IMR-90 (cell line): ENCODE data around the gene SVEP1. TPM values are rescaled to one million over a fixed set of nuclear protein-coding genes. Genes with fewer than 3 reads are reported as not detected.

ENCODE experiments used
- ATAC-seq: fragments of 200-7000 bp; cut with Tn5 transposase; 2 replicates; pipeline ENCODE4 v1.9.1; 2020; ENCODE audit warnings: low read depth, mild to moderate bottlenecking, moderate library complexity
- BruUV-seq: library from RNA; stranded (reverse); fragments of 400-500 nt; replicated peaks from 2 replicates; lab custom pipeline; 2021; lab: Mats Ljungman, UMichigan
- CTCF ChIA-PET: fragments of 300-600 bp; formaldehyde crosslinking; extraction: SDS; loops from one replicate; lab custom pipeline; 2021; ENCODE audit warnings: antibody characterized with exemption; lab: Yijun Ruan, JAX
- POLR2A ChIA-PET: fragments of 300-600 bp; sonication (Branson Sonifier 250); formaldehyde crosslinking; loops from one replicate; lab custom pipeline; 2022; ENCODE audit warnings: antibody characterized with exemption; ENCODE audit not compliant: unreplicated experiment; lab: Charles Lee
- DNase-seq: peaks from one replicate; pipeline ENCODE4 v3.0.0; 2013
- H2AFZ ChIP-seq: replicated peaks from 2 replicates; pipeline ENCODE3; 2013; ENCODE audit warnings: low read length, mild to moderate bottlenecking; ENCODE audit not compliant: poor library complexity
- H2AK5ac ChIP-seq: 2 replicates; pipeline ENCODE4 v1.6.1; 2013; ENCODE audit warnings: low read depth, low read length, inconsistent platforms
- H2AK9ac ChIP-seq: replicated peaks from 2 replicates; pipeline ENCODE3; 2013; ENCODE audit warnings: mild to moderate bottlenecking, low read depth, low read length, moderate library complexity; ENCODE audit not compliant: poor library complexity
- H2BK120ac ChIP-seq: 2 replicates; pipeline ENCODE4 v1.6.1; 2013; ENCODE audit warnings: low read depth, low read length, inconsistent platforms
- H2BK15ac ChIP-seq: 3 replicates; pipeline ENCODE4 v1.6.1; 2013; ENCODE audit warnings: low read depth, low read length, inconsistent platforms
- H2BK20ac ChIP-seq: 2 replicates; pipeline ENCODE4 v1.6.1; 2013; ENCODE audit warnings: low read depth, mild to moderate bottlenecking, inconsistent platforms, low read length, moderate library complexity
- H2BK5ac ChIP-seq: 2 replicates; pipeline ENCODE4 v1.6.1; 2013; ENCODE audit warnings: mild to moderate bottlenecking, low read depth, low read length, inconsistent platforms; ENCODE audit not compliant: poor library complexity, severe bottlenecking
- H3K14ac ChIP-seq: replicated peaks from 2 replicates; pipeline ENCODE4 v1.6.1; 2013; ENCODE audit warnings: low read depth, low read length, inconsistent platforms
- H3K18ac ChIP-seq: 2 replicates; pipeline ENCODE4 v1.6.1; 2013; ENCODE audit warnings: low read depth, low read length, control low read depth
- H3K23ac ChIP-seq: 2 replicates; pipeline ENCODE4 v1.6.1; 2013; ENCODE audit warnings: low read depth, low read length, inconsistent platforms
- H3K27ac ChIP-seq: 2 replicates; pipeline ENCODE4 v1.5.1; 2013; ENCODE audit warnings: mild to moderate bottlenecking, control low read depth, low read length; ENCODE audit not compliant: insufficient read depth
- H3K27me3 ChIP-seq: 2 replicates; pipeline ENCODE4 v1.6.1; 2013; ENCODE audit warnings: low read length; ENCODE audit not compliant: control insufficient read depth, insufficient read depth
- H3K36me3 ChIP-seq: 2 replicates; pipeline ENCODE4 v1.6.1; 2013; ENCODE audit warnings: low read length, mixed read lengths; ENCODE audit not compliant: control insufficient read depth, insufficient read depth
- H3K4ac ChIP-seq: 2 replicates; pipeline ENCODE4 v1.6.1; 2013; ENCODE audit warnings: low read depth, low read length, inconsistent platforms
- H3K4me1 ChIP-seq: 2 replicates; pipeline ENCODE4 v1.6.1; 2013; ENCODE audit warnings: low read length, mixed read lengths; ENCODE audit not compliant: control insufficient read depth, insufficient read depth
- H3K4me2 ChIP-seq: 2 replicates; pipeline ENCODE4 v1.6.1; 2013; ENCODE audit warnings: low read depth, mild to moderate bottlenecking, control low read depth, low read length, moderate library complexity
- H3K4me3 ChIP-seq: 2 replicates; pipeline ENCODE4 v1.5.1; 2013; ENCODE audit warnings: low read depth, mild to moderate bottlenecking, control low read depth, low read length, moderate library complexity; ENCODE audit not compliant: insufficient read depth
- H3K56ac ChIP-seq: 2 replicates; pipeline ENCODE4 v1.6.1; 2013; ENCODE audit warnings: low read length, inconsistent platforms; ENCODE audit not compliant: insufficient read depth; ENCODE audit errors: extremely low read depth
- H3K79me1 ChIP-seq, 2 experiments: 2 replicates each; pipeline ENCODE4 v1.6.1; 2013; ENCODE audit warnings: low read length in 2 of 2, inconsistent platforms in 1 of 2, low read depth in 1 of 2
- H3K9ac ChIP-seq: 2 replicates; pipeline ENCODE4 v1.6.1; 2013; ENCODE audit warnings: low read depth, low read length, control low read depth
- H3K9me1 ChIP-seq: 2 replicates; pipeline ENCODE4 v1.6.1; 2013; ENCODE audit warnings: low read length, inconsistent platforms; ENCODE audit not compliant: insufficient read depth
- H3K9me3 ChIP-seq: 2 replicates; pipeline ENCODE4 v1.6.1; 2013; ENCODE audit warnings: low read length; ENCODE audit not compliant: control insufficient read depth, insufficient read depth
- H4K20me1 ChIP-seq: 2 replicates; pipeline ENCODE4 v1.6.1; 2013; ENCODE audit warnings: low read length, inconsistent platforms; ENCODE audit not compliant: insufficient read depth
- H4K5ac ChIP-seq: 2 replicates; pipeline ENCODE4 v1.6.1; 2013; ENCODE audit warnings: mild to moderate bottlenecking, low read depth, low read length, control low read depth
- H4K8ac ChIP-seq, 2 experiments: 2 replicates each; pipeline ENCODE4 v1.6.1; 2013; ENCODE audit warnings: low read depth in 2 of 2, low read length in 2 of 2, control low read depth in 1 of 2, inconsistent platforms in 1 of 2
- H4K91ac ChIP-seq: 2 replicates; pipeline ENCODE4 v1.6.1; 2013; ENCODE audit warnings: low read depth, low read length, inconsistent platforms; ENCODE audit not compliant: insufficient read depth
- CEBPB ChIP-seq: IDR thresholded peaks from 2 replicates; pipeline ENCODE4 v1.6.1; 2012; ENCODE audit warnings: low read depth, low read length, improper control_type of control experiment
- CHD1 ChIP-seq: IDR thresholded peaks from 2 replicates; pipeline ENCODE4 v1.6.1; 2012; ENCODE audit warnings: low read depth, low read length, improper control_type of control experiment
- MXI1 ChIP-seq: IDR thresholded peaks from 2 replicates; pipeline ENCODE4 v1.6.1; 2012; ENCODE audit warnings: low read depth, mild to moderate bottlenecking, low read length, moderate library complexity, borderline replicate concordance
- RCOR1 ChIP-seq: IDR thresholded peaks from 2 replicates; pipeline ENCODE4 v1.6.1; 2012; ENCODE audit warnings: mild to moderate bottlenecking, low read length, improper control_type of control experiment; ENCODE audit not compliant: insufficient replicate concordance
- dilution Hi-C: fragments of 300-500 bp; cut with HindIII; formaldehyde crosslinking; loops from one replicate; pipeline ENCODE4 v1.14.3; 2018; ENCODE audit warnings: low sequenced_read_pairs; ENCODE audit not compliant: unreplicated experiment
- in situ Hi-C: fragments of 300-500 bp; cut with MboI; formaldehyde crosslinking; loops from 3 replicates; pipeline ENCODE4 v1.14.3; 2019; ENCODE audit warnings: low sequenced_read_pairs, inconsistent platforms, mixed read lengths
- intact Hi-C: fragments of 100-400 bp; cut with micrococcal nuclease; formaldehyde crosslinking; loops from 2 replicates; pipeline ENCODE4 v1.10.0; 2022
- polyA plus RNA-seq, 3 experiments: library from polyadenylated mRNA; depleted of rRNA; stranded (reverse); fragments of >200 nt; gene quantifications; 2 replicates each; pipeline ENCODE4 v1.2.3, GENCODE V29; 2012; ENCODE audit warnings: low replicate concordance in 1 of 3
- total RNA-seq: library from RNA; depleted of rRNA; stranded (reverse); fragments of >200 nt; gene quantifications from 2 replicates; pipeline ENCODE4 v1.2.3, GENCODE V29; 2012
- TF ChIP-seq, protein P1 (sequence below): fragments of 150-350 bp; IDR thresholded peaks from 2 replicates; pipeline ENCODE4 v1.6.1; 2017; ENCODE audit warnings: mild to moderate bottlenecking, antibody characterized with exemption, low read length, low read depth

The SVEP1 gene
- total and polyA plus RNA-seq, 2 of the 4 experiments (the other 2 are of a cell fraction) = 4.8 to 16.7 TPM

DNA sequence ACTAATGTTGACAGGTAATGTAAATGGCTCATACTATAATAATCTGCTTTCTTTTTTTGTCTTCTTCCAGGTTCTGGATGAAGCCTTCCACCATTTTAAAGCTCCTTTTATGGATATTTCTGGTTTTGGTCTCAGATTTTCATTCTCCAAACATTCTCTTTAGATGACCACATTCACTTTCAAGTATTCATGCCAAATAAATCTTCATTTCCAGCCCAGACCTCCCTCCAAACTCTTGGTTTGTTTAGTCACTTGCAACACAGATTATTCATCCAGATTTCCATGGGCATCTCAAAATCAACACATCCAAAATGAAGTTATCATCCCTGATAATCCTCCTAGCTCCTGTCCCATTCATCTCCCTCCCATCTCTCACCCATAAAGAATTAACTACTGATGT, 40.3 kb upstream of the SVEP1 start:
- in situ Hi-C loops (loop anchor here (25.0 kb wide), 2 partner anchors 333 to 433 kb away; no protein-coding TSS in a partner anchor), intact Hi-C loops (loop anchor here (1.0 to 5.0 kb wide), 5 partner anchors 41 to 437 kb away; partner anchors contain the start of genes SVEP1 and TXN), dilution Hi-C loops (no loop called here)
- ATAC-seq (peak; percentile 66), DNase-seq (peak; percentile 76)
- CTCF ChIA-PET = interaction anchor here (0.6 to 0.9 kb wide), 3 partner anchors 67 to 349 kb away, joined by 3 read pairs; no protein-coding TSS in a partner anchor
- Histone ChIP-seq H3K56ac (no peak overlapping the region), H3K9me1 (no peaks in the 10 kb centered on the region; the same call in 1 of the 2 replicates), H3K36me3 (no peaks in the 10 kb centered on the region), H4K20me1 (no peaks in the 10 kb centered on the region), H2BK15ac (no peak overlapping the region), H2BK120ac (peak overlapping the region; percentile 30; the same call in 1 of the 2 replicates), H3K4ac (no peak overlapping the region), H4K91ac (no peak overlapping the region), H4K5ac (no peak overlapping the region; the same call in 1 of the 2 replicates), H3K9me3 (no peaks in the 10 kb centered on the region), H2AK5ac (no peak overlapping the region), H3K27ac (no peak overlapping the region), H3K9ac (no peak overlapping the region), H3K23ac (no peak overlapping the region), H3K4me2 (peak overlapping the region; percentile 46; the same call in 1 of the 2 replicates), H3K27me3 (no peaks in the 10 kb centered on the region), H2AFZ (no peak overlapping the region), H3K79me1 (no peaks in the 10 kb centered on the region), H2BK20ac (no peak overlapping the region), H2AK9ac (no peak overlapping the region), H2BK5ac (peak overlapping the region; percentile 88), H3K18ac (peak overlapping the region; percentile 91), H3K14ac (no peak overlapping the region), H4K8ac (peak overlapping the region; percentile 42 to 79; a peak in 1 of 4 replicates), H3K4me1 (peaks cover 2% of the 10 kb centered on the region; the same call in 1 of the 2 replicates), H3K4me3 (no peak overlapping the region)
- no peak for TF ChIP-seq MXI1
- 0 out of 2 replicates have a peak, but pooled peaks have one; percentile 21 for TF ChIP-seq CEBPB
- TF ChIP-seq, protein P1, sequence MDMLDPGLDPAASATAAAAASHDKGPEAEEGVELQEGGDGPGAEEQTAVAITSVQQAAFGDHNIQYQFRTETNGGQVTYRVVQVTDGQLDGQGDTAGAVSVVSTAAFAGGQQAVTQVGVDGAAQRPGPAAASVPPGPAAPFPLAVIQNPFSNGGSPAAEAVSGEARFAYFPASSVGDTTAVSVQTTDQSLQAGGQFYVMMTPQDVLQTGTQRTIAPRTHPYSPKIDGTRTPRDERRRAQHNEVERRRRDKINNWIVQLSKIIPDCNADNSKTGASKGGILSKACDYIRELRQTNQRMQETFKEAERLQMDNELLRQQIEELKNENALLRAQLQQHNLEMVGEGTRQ = no peak
- TF ChIP-seq RCOR1 = no peak
- TF ChIP-seq CHD1 = no peak
- BruUV-seq = no TSS peak
- POLR2A ChIA-PET = interaction anchor here (1.4 kb wide), 1 partner anchor 363 kb away, joined by 4 read pairs; the partner anchor contains the start of gene TXN
